HG03159 (cell line): ENCODE results near the gene MTHFD2L.
"Not testable (repeated sequence)": the region's sequence is repeated elsewhere in the genome, so short reads cannot be mapped to it uniquely, and the experiment has no call there.

Source experiments
- ATAC-seq: cut with Tn5 transposase; IDR thresholded peaks from one replicate; pipeline ENCODE4 v1.9.1; 2021; ENCODE audit warnings: mild to moderate bottlenecking, moderate library complexity; ENCODE audit not compliant: unreplicated experiment

MTHFD2L gene

GRCh38 chr4:74132188-74132587, 25.7 kb upstream of the MTHFD2L start:
- ATAC-seq: not testable (repeated sequence)

GRCh38 chr4:74132944-74133343, 25.0 kb upstream of the MTHFD2L start:
- ATAC-seq: no peak

GRCh38 chr4:74133786-74134499, 24.0 kb upstream of the MTHFD2L start:
- peak; percentile 90 for ATAC-seq

GRCh38 chr4:74134500-74134852, 23.4 kb upstream of the MTHFD2L start:
- no peak for ATAC-seq

GRCh38 chr4:74146581-74147129, 11.3 kb upstream of the MTHFD2L start:
- no peak for ATAC-seq

- ATAC-seq: no peak
Measured at GRCh38 chr4:74148205-74148604, 9.7 kb upstream of the MTHFD2L start.

GRCh38 chr4:74152836-74153235, 5.1 kb upstream of the MTHFD2L start:
- no peak for ATAC-seq

- no peak for ATAC-seq
Measured at GRCh38 chr4:74156521-74156920, 1.4 kb upstream of the MTHFD2L start.

- no peak for ATAC-seq
Measured at GRCh38 chr4:74157154-74157553, 764 bp upstream of the MTHFD2L start.

- ATAC-seq: no peak
Measured at GRCh38 chr4:74158466-74159142, 686 bp downstream of the MTHFD2L start.

GRCh38 chr4:74159143-74159709, 1.3 kb downstream of the MTHFD2L start:
- ATAC-seq: no peak

GRCh38 chr4:74161666-74162450, 3.9 kb downstream of the MTHFD2L start:
- no peak for ATAC-seq

- no peak for ATAC-seq
Measured at GRCh38 chr4:74166135-74166534, 8.2 kb downstream of the MTHFD2L start.

GRCh38 chr4:74166818-74167217, 8.9 kb downstream of the MTHFD2L start:
- no peak for ATAC-seq

GRCh38 chr4:74167585-74167984, 9.7 kb downstream of the MTHFD2L start:
- no peak for ATAC-seq

GRCh38 chr4:74168841-74169240, 10.9 kb downstream of the MTHFD2L start:
- no peak for ATAC-seq

GRCh38 chr4:74173321-74173720, 15.4 kb downstream of the MTHFD2L start:
- no peak for ATAC-seq

- ATAC-seq: no peak
Measured at GRCh38 chr4:74174421-74174820, 16.5 kb downstream of the MTHFD2L start.

GRCh38 chr4:74174941-74175340, 17.0 kb downstream of the MTHFD2L start:
- ATAC-seq: no peak

- no peak for ATAC-seq
Measured at GRCh38 chr4:74175379-74175778, 17.5 kb downstream of the MTHFD2L start.

GRCh38 chr4:74178798-74179197, 20.9 kb downstream of the MTHFD2L start:
- no peak for ATAC-seq
